ENCODE results near the gene FRMD5.

DNA sequence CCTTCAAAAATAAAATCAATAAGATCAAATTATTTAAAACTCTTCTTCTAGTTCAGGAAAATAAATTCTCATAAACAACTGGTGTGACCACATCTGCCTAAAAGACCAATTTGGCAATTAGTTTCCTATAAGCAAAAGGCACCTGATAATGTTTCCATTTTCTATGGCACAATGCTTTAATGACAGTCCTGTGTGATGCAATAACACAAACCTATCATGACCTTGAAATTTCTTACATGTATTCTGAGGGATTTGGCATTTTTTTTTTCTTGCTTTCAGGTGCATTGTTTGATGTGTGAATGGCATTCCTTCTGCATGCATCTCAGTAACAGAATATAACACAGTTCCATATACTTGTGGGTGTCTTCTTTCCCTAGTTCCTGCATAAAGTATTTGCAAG, 32.5 kb upstream of the FRMD5 start:
- TF ChIP-seq, protein P1, sequence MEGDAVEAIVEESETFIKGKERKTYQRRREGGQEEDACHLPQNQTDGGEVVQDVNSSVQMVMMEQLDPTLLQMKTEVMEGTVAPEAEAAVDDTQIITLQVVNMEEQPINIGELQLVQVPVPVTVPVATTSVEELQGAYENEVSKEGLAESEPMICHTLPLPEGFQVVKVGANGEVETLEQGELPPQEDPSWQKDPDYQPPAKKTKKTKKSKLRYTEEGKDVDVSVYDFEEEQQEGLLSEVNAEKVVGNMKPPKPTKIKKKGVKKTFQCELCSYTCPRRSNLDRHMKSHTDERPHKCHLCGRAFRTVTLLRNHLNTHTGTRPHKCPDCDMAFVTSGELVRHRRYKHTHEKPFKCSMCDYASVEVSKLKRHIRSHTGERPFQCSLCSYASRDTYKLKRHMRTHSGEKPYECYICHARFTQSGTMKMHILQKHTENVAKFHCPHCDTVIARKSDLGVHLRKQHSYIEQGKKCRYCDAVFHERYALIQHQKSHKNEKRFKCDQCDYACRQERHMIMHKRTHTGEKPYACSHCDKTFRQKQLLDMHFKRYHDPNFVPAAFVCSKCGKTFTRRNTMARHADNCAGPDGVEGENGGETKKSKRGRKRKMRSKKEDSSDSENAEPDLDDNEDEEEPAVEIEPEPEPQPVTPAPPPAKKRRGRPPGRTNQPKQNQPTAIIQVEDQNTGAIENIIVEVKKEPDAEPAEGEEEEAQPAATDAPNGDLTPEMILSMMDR (IDR thresholded peaks at IDR 0.05; ENCODE audit: low read length), result no peak
- no peak for TF ChIP-seq EZH2phosphoT487 (IDR thresholded peaks at IDR 0.05; ENCODE audit: low read length)
- no peak for TF ChIP-seq EZH2 (optimal IDR thresholded peaks at IDR 0.05; ENCODE audit: low read depth, low read length)

All from MM.1S (cell line).